ENCODE data around the gene PDSS2.

The PDSS2 gene

GRCh38 chr6:107419733-107420132, 39.6 kb downstream of the PDSS2 start:
- no peak for DNase-seq (ENCODE audit: low spot score)
- in situ Hi-C loops (cut with MboI; ENCODE audit: low sequenced_read_pairs, unreplicated experiment) = no loop called here
- no peak for TF ChIP-seq CTCF (IDR thresholded peaks at IDR 0.05; ENCODE audit: borderline replicate concordance, control extremely low read depth, extremely low read depth, insufficient read depth, missing control alignments)

GRCh38 chr6:107418118-107418517, 41.2 kb downstream of the PDSS2 start:
- in situ Hi-C loops (cut with MboI; ENCODE audit: low sequenced_read_pairs, unreplicated experiment) = no loop called here
- TF ChIP-seq CTCF (IDR thresholded peaks at IDR 0.05; ENCODE audit: borderline replicate concordance, control extremely low read depth, extremely low read depth, insufficient read depth, missing control alignments) = no peak
- DNase-seq (ENCODE audit: low spot score) = peak; percentile 20

- no peak for DNase-seq (ENCODE audit: low spot score)
- in situ Hi-C loops (cut with MboI; ENCODE audit: low sequenced_read_pairs, unreplicated experiment) = no loop called here
- no peak for TF ChIP-seq CTCF (IDR thresholded peaks at IDR 0.05; ENCODE audit: borderline replicate concordance, control extremely low read depth, extremely low read depth, insufficient read depth, missing control alignments)
Measured at GRCh38 chr6:107416145-107416544, 43.2 kb downstream of the PDSS2 start.

- no peak for DNase-seq (ENCODE audit: low spot score)
- in situ Hi-C loops (cut with MboI; ENCODE audit: low sequenced_read_pairs, unreplicated experiment) = no loop called here
- TF ChIP-seq CTCF (IDR thresholded peaks at IDR 0.05; ENCODE audit: borderline replicate concordance, control extremely low read depth, extremely low read depth, insufficient read depth, missing control alignments) = no peak
Measured at GRCh38 chr6:107413966-107414645, 45.3 kb downstream of the PDSS2 start.

GRCh38 chr6:107411161-107411560, 48.2 kb downstream of the PDSS2 start:
- no peak for DNase-seq (ENCODE audit: low spot score)
- TF ChIP-seq CTCF (IDR thresholded peaks at IDR 0.05; ENCODE audit: borderline replicate concordance, control extremely low read depth, extremely low read depth, insufficient read depth, missing control alignments) = no peak

GRCh38 chr6:107409942-107410341, 49.4 kb downstream of the PDSS2 start:
- in situ Hi-C loops (cut with MboI; ENCODE audit: low sequenced_read_pairs, unreplicated experiment) = no loop called here
- no peak for TF ChIP-seq CTCF (IDR thresholded peaks at IDR 0.05; ENCODE audit: borderline replicate concordance, control extremely low read depth, extremely low read depth, insufficient read depth, missing control alignments)
- no peak for DNase-seq (ENCODE audit: low spot score)

More at GRCh38 chr6:107411161-107411560, 48.2 kb downstream of the PDSS2 start:
- in situ Hi-C loops (cut with MboI; ENCODE audit: low sequenced_read_pairs, unreplicated experiment) = no loop called here

All from GM13976 (cell line).